GM13976 (cell line): ENCODE data around the gene RALGAPB.

Experiments
- DNase-seq: peaks from one replicate; pipeline ENCODE4 v3.0.0; 2012; ENCODE audit warnings: low spot score
- in situ Hi-C: fragments of 300-500 bp; cut with MboI; formaldehyde crosslinking; loops from one replicate; pipeline ENCODE4 v1.12.0; 2022; ENCODE audit warnings: low sequenced_read_pairs, mixed read lengths, inconsistent platforms; ENCODE audit not compliant: unreplicated experiment
- TF ChIP-seq, protein P1 (sequence below): IDR thresholded peaks from 2 replicates; pipeline ENCODE4 v1.5.1; 2012; ENCODE audit warnings: borderline replicate concordance, mild to moderate bottlenecking; ENCODE audit not compliant: insufficient read depth; ENCODE audit errors: extremely low read depth, missing control alignments, control extremely low read depth

The RALGAPB gene

DNA sequence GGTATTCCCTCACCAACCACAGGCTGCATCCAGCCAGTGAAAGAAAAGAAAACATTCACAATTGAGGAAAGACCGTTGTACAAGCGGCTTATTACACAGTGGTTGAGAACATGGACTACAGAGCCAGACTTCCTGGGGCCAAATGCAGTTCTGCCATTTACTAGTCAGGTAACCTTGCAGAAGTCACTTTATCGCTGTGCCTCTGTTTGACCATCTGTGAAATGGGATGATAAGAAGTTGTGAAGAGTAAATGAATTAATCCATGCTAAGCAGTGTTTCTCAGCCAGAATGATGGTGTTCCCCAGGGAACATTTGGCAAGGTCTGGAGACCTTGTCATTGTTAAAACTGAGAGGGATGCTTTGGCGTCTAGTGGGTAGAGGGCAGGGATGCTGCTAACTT, 143.8 kb downstream of the RALGAPB start:
- no peak for DNase-seq
- in situ Hi-C loops, result no loop called here
- TF ChIP-seq, protein P1, sequence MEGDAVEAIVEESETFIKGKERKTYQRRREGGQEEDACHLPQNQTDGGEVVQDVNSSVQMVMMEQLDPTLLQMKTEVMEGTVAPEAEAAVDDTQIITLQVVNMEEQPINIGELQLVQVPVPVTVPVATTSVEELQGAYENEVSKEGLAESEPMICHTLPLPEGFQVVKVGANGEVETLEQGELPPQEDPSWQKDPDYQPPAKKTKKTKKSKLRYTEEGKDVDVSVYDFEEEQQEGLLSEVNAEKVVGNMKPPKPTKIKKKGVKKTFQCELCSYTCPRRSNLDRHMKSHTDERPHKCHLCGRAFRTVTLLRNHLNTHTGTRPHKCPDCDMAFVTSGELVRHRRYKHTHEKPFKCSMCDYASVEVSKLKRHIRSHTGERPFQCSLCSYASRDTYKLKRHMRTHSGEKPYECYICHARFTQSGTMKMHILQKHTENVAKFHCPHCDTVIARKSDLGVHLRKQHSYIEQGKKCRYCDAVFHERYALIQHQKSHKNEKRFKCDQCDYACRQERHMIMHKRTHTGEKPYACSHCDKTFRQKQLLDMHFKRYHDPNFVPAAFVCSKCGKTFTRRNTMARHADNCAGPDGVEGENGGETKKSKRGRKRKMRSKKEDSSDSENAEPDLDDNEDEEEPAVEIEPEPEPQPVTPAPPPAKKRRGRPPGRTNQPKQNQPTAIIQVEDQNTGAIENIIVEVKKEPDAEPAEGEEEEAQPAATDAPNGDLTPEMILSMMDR, result no peak

DNA sequence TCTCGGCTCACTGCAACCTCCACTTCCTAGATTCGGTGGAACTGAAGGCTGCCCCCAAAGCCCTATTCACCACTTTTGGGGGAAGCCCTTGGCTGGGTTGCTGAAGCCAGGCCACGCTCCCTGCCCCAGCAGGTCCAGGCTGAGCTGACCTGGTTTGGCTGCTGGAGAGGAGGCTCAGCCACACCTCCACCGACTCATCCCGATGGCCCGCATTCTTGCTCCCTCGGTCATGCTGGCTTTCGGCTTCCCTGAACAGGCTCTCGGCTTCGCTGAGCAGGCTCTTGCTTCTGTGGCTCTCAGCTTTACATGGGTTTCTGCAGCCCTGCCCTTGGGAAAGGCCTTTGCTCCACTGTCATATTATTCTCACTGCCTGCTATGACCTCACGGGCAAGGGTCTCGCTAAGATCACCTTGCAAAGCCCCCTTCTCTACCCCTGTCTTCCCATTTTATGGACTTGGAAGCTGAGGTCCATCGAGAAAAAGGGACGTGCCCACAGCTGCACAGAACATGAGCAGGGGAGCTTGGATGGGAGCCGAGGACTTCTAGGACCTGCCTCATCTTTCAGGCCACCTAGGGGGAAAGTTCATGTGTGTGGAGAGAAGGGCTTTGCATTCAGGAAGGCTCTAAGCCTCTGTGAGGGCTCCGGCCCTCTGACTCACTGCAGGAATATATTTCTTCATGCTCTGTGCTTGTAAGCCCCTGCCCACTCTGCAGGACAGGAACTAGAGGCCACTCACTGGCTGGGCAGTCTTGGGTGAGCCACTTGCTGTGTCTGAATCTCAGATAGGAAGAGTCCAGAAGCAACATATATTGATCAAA, 144.6 kb downstream of the RALGAPB start:
- DNase-seq, result no peak
- in situ Hi-C loops, result no loop called here
- TF ChIP-seq, protein P1, result no peak

DNA sequence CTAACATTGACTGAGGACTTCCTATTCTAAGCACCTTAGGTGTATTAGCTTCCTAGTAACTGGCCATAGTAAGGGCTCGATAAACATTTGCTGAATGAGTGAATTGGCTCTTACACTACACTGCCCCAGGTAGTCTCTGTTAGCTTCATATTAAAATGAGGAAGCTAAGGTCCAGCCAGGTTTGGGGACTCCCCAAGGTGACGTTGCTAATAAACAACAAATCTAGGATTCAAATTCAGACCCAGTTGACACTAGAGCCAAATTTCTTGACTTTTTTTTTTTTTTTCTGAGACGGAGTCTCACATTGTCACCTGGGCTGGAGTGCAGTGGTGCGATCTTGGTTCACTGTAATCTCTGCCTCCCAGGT, 145.2 kb downstream of the RALGAPB start:
- TF ChIP-seq, protein P1, result no peak
- in situ Hi-C loops, result no loop called here
- DNase-seq, result no peak

DNA sequence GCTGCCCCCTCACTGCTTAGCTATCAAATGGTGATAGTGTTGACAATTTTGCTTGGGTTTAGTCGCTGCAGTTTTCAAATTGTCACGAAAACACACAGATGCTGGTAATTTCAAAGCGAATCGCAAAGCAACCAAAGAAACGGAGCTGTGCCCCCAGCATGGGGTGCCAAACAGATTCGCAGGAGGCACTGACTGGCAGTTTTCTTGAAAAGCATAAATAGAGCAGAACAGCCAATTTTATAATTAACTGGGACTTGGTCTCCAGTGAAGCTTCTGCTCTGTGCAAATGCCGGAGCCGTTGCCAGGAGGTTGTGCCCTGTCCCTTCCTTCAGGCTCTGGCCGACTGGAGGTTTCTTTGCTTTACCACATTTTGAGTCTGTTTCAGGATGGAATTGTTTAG, 147.8 kb downstream of the RALGAPB start:
- in situ Hi-C loops, result no loop called here
- TF ChIP-seq, protein P1, result no peak
- no peak for DNase-seq

DNA sequence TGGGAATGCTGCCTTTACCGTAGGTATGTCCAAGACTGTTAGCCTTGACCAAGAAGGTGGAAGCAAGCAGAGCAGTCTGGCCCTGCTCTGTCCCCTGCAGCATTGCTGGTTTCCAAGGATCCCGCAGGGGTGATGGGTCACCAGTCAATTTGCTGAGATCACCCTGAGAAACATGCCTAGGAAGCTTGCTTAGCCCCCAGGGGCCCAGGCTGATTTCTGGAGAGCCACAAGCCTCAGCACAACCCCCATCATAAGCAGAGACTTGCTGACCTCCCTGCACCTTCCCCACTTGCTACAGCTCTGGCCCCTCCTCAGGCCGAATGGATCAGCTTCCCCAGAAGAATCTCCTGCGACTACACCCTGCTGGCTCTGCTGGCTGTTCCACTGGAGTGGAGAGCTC, 150.4 kb downstream of the RALGAPB start:
- in situ Hi-C loops, result no loop called here
- TF ChIP-seq, protein P1, result no peak
- no peak for DNase-seq

DNA sequence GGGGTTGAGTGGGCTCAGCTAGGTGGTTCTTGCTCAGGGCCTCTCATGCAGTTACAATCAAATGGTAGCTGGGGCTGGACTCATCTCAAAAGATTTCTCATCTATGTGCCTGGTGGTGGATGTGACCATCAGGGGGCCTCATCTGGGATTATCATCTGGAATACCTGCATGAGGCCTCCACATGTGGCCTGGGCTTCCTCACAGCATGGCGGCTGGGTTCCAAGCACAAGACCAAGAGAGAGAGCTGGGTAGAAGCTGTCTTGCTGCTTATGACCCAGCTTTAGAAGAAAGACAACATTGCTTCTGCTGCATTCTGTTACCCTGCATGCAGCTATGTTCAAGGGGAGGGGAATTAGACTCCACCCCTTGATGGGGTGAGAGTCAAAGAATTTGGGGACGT, 151.4 kb downstream of the RALGAPB start:
- in situ Hi-C loops, result no loop called here
- TF ChIP-seq, protein P1, result no peak
- no peak for DNase-seq

DNA sequence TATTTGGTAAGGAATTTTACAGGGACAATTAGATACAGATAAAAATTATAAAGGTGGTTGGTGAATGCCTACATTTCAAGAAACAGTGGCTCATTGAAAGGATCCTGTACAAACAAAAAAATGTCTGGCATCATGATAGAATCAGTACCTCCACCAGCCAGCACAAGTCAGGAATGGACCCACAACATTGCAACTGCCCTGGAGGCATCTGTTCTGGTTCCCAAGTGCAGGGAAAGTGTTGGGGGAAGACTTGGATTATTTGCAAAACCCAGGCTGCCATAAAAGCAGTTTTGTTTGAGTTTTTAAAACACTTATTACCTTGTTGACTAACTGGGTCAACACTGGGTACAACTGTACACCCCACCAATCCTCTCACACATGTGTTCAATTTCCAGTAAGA, 153.3 kb downstream of the RALGAPB start:
- no peak for DNase-seq
- TF ChIP-seq, protein P1, result no peak
- in situ Hi-C loops, result no loop called here
